ENCODE measurements around the gene BRINP1.

Gene BRINP1

GRCh38 chr9:119391878-119392277 is 22.6 kb upstream of the BRINP1 start:
- TF ChIP-seq CTCF (IDR thresholded peaks at IDR 0.05): no peak

GRCh38 chr9:119375892-119376291 is 6.7 kb upstream of the BRINP1 start:
- TF ChIP-seq CTCF (IDR thresholded peaks at IDR 0.05): 0 out of 2 replicates have a peak, but pooled peaks have one; percentile 13

- no peak for TF ChIP-seq CTCF (IDR thresholded peaks at IDR 0.05)
These were observed 3.7 kb upstream of the BRINP1 start for GRCh38 chr9:119372951-119373350.

- no peak for TF ChIP-seq CTCF (IDR thresholded peaks at IDR 0.05)
These were observed 1.6 kb upstream of the BRINP1 start for GRCh38 chr9:119370816-119371215.

- TF ChIP-seq CTCF (IDR thresholded peaks at IDR 0.05): no peak
These were observed 588 bp upstream of the BRINP1 start for GRCh38 chr9:119369680-119370366.

- TF ChIP-seq CTCF (IDR thresholded peaks at IDR 0.05): no peak
These were observed 1.1 kb downstream of the BRINP1 start for GRCh38 chr9:119368179-119368578.

- TF ChIP-seq CTCF (IDR thresholded peaks at IDR 0.05): no peak
These were observed 1.6 kb downstream of the BRINP1 start for GRCh38 chr9:119367683-119368075.

Measured in LNCAP (cell line).